Vein endothelial cell (primary cell): ENCODE data around the gene ABCB6. TPM values are rescaled to one million over a fixed set of nuclear protein-coding genes. Genes with fewer than 3 reads are reported as not detected.

ENCODE experiments used
- total RNA-seq: library from RNA; depleted of rRNA; stranded (reverse); fragments of >200 nt; gene quantifications from 2 replicates; pipeline ENCODE4 v1.2.3, GENCODE V29; 2012

ABCB6 gene
- 15.7 and 18.9 TPM in 2 replicates for total RNA-seq

DNA sequence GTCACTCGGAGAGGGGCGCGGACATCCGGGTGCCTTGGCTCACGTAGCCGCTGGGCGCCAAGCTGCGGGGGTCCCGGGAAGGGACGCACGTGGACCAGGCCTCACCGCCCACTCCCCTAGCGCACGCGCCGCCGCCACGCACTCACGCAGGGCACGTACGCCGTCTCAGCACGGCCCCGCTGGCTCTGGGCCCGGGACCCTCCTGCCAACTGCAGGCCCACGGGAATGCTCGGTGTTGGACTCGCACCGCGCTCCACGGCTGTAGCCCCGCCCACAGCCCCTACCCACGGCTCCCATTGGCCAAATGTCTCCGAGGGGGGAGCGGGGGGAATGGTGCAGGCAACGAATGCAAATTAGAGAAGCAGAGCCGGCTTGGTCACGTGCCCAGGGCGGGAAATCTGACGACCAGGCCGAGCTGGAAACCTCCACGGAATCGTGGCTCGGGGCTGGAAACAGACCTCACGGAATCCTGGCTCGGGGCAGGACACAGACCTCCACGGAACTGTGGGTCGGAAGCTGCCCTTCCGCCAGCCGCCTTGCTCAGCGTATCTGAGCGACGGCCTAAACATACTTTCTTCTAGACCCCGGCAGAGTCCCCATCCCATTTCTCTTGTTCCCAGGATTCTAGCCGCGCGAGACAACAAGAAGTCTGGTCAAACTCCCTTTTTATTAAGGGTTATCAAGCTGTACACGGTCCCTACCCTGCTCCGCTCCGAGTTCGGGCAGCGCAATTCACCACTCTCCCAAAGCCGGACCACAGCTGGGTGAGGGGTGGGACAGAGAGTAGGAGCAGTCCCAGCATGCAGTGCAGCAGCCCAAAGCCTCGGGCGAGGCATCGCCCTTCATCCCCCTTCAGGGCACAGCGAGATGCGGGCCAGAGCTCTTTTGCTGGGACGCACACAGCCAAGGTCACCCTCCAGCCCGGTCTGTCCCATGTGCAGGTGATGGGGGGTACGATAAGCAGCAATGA, at the start of gene ABCB6:
ABCB6 (minus strand) TSS at position 227 of the 970 bp plus-strand sequence. CDS start 285 bp downstream, outside the sequence.

DNA sequence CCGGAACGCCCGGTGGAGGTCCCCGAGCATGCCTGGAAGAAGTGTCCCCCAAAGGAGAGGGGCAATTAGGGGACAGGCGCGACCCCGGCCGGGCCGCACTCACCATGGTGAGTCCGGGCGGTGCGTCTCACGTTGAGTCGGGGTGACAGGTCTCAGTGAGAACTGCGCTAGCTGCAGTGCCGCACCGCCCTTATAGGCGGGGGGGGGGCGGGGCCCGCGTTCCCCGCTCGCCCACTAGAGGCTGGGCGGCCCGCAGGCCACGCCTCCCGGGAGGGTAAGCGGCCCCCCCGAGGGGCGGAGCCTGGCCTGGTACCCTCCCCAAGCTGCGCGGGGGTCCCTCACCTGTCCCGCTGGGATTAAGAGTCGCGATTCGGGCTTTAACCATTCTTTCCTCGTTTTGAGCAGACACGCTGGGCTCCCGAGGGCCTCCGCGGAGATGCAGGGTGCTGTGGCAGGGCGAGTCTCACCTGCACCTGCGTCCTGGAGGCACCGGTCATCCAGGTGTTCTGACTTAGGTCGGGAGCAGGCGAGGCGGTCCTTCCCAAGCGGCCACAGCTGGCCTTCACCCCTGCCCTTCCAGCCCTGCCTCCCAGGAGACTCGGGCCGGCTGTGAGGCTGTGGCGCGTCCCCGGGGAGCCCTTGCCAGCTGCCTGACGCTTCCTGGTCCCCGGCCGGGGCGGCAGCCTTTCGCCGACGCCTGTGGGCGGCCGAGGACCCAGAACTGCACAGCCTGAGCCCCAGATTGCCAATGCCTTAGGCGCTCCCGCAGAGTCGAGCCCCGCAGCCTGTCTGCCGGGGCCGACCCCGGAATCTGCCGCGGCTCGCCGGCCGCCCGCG, 35.2 kb upstream of the ABCB6 start, which contains the start of gene TUBA4A:
TUBA4A (minus strand) TSS at position 166 of the 837 bp plus-strand sequence; CDS start at position 106, 60 bp downstream.

DNA sequence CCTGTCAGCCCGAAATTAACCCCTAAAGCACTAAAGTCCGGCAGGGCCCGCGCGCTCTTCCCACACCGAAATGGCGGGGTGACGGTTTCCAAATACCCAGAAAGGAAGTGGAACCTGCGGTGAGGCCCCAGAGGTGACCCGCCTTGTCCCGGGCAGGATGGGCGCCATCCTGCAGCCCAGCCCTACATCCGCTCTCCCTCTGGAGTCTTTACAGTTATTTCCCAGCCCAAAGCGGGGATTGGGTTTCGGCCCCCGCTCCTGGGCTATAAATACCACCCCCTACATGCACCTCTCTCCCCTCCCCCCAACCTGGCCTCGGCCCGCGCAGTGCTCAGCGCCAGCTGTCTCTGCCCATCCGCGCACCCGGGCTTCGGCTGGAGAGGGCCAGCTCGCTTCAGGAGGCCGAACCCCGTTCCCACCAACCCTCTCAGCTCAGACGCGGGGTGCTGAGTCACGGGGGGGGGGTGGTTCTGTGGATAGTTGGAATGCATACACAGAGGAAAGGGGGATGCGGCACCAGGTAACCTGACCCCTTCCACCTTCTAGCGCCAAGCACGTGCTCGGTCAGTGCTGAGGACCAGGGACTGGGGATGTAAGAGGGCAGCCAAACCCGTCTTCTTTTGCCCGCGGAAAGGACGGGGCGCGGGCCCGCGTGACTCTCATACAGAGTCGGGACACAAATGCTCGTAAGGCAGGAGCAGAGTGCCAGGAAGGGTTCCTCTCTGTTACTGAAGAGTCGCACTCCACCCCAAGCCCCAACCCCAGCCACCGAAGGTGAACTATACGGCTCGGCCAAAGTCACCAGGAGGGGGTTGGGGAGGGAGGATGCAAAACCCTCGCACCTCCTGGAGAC, 34.4 kb upstream of the ABCB6 start, which contains the start of gene TUBA4B:
TUBA4B (plus strand) TSS at position 344 of the 853 bp plus-strand sequence; CDS start at position 509, 165 bp downstream.

DNA sequence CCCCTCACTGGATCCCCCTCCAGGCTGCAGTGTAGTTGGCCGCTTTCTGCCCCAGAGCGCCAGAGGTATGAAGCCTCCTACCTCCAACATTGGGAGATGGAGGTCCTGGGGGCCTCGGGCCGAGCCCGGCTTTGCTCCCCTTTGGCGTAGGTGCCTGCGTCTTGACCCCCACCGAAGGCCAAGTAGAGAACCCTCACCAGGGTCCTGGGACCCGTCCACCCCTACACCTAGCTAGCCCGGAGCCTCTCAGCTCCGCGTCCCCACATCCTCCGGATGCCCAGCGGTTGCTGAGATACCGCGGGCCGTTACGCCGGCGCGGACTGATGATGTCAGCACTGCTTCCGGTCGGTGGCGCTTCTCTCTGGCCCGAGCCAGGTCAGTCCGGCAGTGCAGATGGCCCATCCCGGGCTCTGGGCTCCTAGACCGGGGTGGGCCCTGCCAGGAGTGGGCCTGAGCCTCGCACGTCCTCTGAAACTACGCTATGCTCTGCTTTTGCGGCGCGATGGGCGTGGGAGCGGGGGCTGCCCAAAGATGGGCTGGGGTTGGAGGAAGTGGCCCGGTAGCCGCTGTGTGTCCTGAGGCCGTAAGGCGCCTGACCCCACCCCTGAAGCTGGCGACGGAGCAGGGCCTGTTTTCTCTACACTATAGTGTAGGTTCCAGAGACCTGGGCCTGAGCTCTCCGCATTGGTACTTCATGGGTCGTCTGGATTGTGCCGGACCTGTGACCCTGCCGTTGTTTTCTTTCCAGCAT, 26.6 kb upstream of the ABCB6 start, which contains the start of the genes GLB1L and STK16:
GLB1L (minus strand) TSS at position 297 of the 751 bp plus-strand sequence. CDS start 1,871 bp downstream, outside the sequence.
STK16 (plus strand) TSS at position 332 of the 751 bp plus-strand sequence. CDS start 521 bp downstream, outside the sequence.

DNA sequence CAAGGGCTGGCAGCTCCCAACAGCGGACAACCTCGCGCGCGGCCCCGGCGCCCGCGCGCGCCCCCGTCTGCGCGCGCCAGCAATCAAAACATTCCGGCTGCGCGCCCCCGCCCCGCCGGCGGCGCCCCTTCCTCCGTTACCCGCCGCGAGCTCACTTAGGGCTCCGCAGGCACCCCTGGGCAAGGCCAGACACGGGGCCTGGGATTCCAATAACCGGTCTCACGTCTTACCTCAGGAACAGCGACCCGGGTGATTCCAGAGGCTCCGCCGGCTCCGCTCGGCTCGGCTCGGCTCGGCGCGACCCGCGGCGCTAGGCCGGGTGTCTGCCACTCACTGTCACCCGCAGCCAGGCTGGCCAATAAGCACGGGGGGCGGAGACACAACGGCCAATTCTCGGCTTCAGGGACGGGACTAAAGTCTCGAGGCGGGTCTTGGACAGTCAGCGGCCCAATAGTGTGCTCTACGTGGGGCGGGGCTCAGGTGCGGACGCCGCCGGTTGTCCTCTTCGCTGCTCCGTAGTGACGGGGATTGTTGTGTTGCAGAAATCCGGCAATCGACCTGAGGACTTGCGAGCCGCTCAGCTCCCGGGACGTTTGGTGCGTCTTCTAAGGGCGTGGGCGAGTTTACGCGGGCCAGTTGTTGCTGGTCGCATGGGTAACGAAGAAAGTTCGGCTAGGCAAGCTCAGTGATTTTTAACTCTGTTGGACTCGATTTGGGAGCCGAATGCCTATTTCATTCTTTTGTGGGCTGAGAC, 10.7 kb upstream of the ABCB6 start, which contains the start of the genes ANKZF1 and ATG9A:
ANKZF1 (plus strand) TSS at position 502 of the 754 bp plus-strand sequence. CDS start 452 bp downstream, outside the sequence.
ATG9A (minus strand) TSS at position 332 of the 754 bp plus-strand sequence. CDS start 1,612 bp downstream, outside the sequence.

DNA sequence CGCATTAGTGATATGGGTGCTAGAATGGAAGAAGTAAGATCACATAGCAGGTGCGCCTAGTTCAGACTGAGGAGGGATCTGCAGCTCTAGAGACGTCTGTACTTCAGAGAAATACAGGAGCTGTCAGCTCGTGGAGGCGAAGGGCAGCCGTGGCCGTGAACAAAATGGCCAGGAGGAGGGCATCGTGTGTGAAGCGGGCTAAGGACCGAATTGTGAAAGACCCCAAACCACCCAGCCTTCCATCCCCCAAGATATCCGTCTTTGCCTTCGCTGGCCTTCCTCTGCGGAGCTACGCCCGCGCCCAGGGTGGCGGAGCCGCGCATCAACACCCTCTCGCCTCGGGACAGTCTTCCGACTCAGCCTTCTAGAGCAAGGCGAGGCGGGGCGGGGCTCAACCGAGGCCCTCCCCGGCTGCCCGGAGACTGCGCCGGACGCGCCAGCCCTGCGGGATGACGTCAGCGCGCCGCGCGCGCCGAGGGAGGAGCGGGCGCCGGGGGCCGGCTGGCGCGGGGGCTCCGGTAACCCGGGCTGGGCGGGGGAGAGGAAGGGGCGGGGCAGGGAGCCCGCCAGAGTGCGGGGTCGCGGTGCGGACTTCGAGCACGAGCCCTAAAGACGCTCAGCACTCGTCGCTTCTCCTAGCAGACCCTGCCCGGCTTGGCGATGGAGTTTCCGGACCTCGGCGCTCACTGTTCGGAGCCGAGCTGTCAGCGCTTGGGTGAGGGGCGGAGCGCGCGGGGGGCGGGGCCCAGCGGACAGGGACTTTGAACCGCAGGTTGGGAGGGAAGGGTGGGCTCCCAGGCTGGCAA, 12.2 kb downstream of the ABCB6 start, which contains the start of gene ZFAND2B:
ZFAND2B (plus strand) TSS at position 455 of the 806 bp plus-strand sequence; CDS start at position 661, 206 bp downstream.

DNA sequence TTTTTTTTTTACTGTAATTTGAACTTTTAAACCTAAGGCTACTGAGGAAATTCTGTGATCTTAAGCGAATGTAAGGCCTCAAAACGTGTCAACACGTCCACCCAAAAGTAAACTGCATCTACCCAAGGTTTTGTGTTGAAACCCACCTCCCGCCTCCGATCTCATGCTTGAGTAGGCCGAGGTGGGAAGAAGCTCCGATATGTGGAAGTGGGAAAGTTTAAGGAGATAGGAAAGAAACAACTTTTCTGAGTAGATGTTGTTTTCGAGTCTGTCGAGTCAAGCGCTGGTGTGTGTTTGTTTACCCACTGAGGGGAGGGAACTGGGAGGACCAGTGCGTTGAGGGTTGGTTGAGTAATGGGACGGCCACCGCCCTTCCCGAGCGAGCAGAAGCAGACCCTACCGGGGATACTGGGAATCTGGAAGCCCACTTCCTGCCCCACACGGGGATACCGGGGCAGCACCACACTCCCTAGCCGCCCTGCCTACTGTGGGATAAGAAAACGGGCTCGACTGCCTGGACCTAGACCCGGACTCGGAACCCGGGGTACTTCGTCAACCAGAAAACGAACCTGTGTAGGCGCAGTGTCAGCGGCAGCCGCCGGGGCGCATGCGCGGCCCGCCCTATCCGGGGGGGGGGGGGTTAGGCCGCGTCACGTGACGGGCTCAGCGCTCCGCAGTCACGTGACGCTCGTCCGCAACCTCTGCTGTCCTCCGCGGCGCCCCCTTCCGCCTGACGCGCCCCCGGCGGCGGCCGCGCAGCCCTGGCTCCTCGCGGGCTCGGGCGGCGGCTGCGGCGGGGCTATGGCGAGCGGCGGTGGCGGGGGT, 41.0 kb downstream of the ABCB6 start, which contains the start of gene RETREG2:
RETREG2 (plus strand) TSS at position 724 of the 825 bp plus-strand sequence; CDS start at position 802, 78 bp downstream.

DNA sequence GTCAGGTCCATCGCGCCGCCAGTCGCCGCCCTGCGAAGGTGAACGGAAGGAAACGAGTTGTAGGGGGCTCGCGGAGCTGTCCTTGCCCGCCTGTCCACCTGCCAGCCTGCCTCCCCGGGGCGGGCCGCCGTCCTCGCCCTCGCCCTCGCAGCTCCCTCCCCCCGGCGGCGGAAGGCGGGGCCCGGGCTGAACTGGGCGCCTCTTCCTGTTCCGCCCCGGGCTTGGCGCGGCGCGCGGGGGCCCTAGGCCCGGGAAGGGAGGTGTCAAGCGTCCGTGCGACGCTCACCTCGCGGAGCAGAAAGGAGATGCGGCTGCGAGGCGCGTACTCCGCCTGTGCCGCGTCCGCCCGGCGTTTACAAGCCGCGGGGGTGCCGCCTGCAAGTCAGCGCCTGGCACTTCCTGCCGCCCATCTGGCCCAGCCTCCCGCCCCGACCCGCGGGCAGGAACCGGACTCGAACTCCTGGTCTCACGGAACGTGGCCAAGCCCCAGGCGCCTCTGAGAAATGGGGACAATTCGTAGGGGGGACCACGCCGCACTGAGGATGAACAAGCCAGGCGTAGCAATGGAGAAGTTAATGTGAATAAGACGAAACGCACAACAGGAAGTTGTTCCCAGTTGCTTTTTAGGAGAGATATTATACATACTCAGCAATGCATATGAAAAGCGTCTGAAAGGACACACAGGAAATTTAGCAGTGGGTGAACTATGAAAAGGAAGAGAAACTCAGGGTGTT, 41.8 kb downstream of the ABCB6 start, which contains the start of gene CNPPD1:
CNPPD1 (minus strand) TSS at position 108 of the 734 bp plus-strand sequence; CDS start at position 11, 97 bp downstream.

DNA sequence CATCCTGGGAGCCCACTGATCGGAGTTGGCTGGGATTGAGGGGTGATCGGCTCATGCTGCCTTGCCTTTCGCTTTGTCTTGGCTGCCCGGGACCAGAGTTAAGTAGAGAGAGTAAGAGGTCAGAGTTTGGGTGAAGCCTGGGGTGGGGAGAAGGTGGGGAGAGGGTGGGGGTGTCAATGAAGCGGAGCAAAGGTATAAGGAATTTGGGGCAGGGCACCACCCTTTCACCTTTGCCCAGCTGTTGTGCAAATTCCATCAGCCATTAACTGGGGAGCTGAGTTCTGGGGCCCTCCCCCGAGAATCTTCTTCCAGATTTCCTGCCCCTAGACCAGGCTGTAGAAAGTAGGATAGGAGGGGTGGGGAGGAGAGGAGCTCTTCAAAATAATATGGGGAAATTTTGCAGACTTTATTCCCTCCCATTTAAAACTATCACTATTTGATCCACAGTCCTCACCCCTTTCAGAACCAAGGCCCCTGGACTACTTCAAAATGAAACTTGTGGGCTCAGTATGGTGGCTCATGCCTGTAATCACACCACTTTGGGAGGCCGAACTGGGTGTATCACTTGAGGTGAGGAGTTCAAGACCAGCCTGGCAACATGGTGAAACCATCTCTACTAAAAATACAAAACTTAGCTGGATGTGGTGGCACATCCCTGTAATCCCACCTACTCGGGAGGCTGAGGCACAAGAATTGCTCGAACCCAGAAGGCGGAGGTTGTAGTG, 48.7 kb downstream of the ABCB6 start, which contains the start of gene SLC23A3:
SLC23A3 (minus strand) TSS at position 100 of the 725 bp plus-strand sequence; CDS start at position 55, 45 bp downstream.

DNA sequence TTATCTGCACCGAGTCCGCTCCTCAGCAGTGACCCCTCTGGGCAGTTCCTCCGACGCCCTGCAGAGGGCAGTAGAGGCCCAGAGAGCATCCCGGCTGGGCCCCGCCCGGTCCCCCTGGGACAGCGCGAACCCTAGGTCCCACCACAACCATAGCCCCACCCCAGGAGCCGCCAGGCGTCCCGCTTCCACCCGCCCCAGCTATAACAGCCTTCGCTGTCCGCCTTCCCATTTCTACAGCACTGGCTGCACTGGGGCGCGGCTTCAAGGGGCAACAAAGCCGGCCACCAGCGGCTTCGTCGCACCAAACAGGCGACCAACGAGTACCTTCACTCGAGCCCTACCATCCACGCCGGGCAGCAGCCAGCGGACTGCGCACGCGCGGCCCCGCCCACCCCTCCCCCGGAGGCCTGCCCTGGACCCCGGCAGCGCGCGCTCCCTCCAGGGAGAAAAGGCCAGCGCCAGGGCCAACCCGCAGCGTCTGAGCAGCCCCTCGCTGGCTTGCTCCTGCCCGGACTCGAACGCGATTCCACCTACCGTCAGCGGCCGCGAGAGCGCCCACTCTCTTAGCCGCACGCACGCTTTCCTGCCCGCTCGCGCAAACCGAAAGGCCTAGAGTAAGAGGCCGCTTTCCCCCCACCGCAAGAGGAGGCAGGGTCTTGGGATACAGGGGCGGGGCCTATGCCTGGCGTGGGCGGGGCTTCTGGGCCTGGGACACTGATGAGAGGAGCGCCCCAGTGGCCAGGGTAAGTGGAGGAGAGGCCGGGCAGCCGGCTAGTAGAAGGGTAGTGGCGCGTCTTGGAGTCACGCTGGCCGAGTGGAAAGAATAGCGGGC, 58.4 kb downstream of the ABCB6 start, which contains the start of gene NHEJ1:
NHEJ1 (minus strand) TSS at position 630 of the 832 bp plus-strand sequence. CDS start 2,453 bp downstream, outside the sequence.

